Smooth muscle cell (in vitro differentiated cells): ENCODE results near the gene PCBP2. TPM values are rescaled to one million over a fixed set of nuclear protein-coding genes. Genes with fewer than 3 reads are reported as not detected.

Experiments used
- DNase-seq: peaks from one replicate; lab custom pipeline; 2025; ENCODE audit not compliant: unreplicated experiment; lab: John Stamatoyannopoulos, UW
- H2AFZ ChIP-seq: fragments of 200-600 bp; sonication (generic); 2 replicates; pipeline ENCODE4 v1.6.0; 2016; ENCODE audit warnings: antibody characterized with exemption, low read depth, mild to moderate bottlenecking
- H3F3A ChIP-seq: fragments of 200-600 bp; sonication (generic); 2 replicates; pipeline ENCODE4 v1.6.0; 2017; ENCODE audit warnings: antibody characterized with exemption, low read depth
- H3K27ac ChIP-seq: fragments of 200-600 bp; sonication (generic); 2 replicates; pipeline ENCODE4 v1.5.1; 2016; ENCODE audit warnings: low read depth, mild to moderate bottlenecking
- H3K27me3 ChIP-seq: fragments of 200-600 bp; sonication (generic); 2 replicates; pipeline ENCODE4 v1.6.1; 2016; ENCODE audit warnings: low read depth, mild to moderate bottlenecking
- H3K36me3 ChIP-seq: fragments of 200-600 bp; sonication (generic); 2 replicates; pipeline ENCODE4 v1.5.1; 2016; ENCODE audit warnings: low read depth
- H3K4me1 ChIP-seq: fragments of 200-600 bp; sonication (generic); 2 replicates; pipeline ENCODE4 v1.5.1; 2016; ENCODE audit warnings: low read depth
- H3K4me2 ChIP-seq: fragments of 200-600 bp; sonication (generic); 2 replicates; pipeline ENCODE4 v1.6.0; 2016; ENCODE audit warnings: mild to moderate bottlenecking
- H3K4me3 ChIP-seq: fragments of 200-600 bp; sonication (generic); 2 replicates; pipeline ENCODE4 v1.5.1; 2016; ENCODE audit warnings: mild to moderate bottlenecking
- H3K79me2 ChIP-seq: fragments of 200-600 bp; sonication (generic); 2 replicates; pipeline ENCODE4 v1.6.0; 2016; ENCODE audit warnings: low read depth, mild to moderate bottlenecking
- H3K9ac ChIP-seq: fragments of 200-600 bp; sonication (generic); 2 replicates; pipeline ENCODE4 v1.6.0; 2016; ENCODE audit warnings: low read depth
- H3K9me3 ChIP-seq: fragments of 200-600 bp; sonication (generic); replicated peaks from 2 replicates; pipeline ENCODE4 v1.5.1; 2016; ENCODE audit warnings: low read depth
- H4K20me1 ChIP-seq: fragments of 200-600 bp; sonication (generic); 2 replicates; pipeline ENCODE4 v1.6.0; 2016; ENCODE audit warnings: low read depth
- WGBS: methylation state at CpG from one replicate; pipeline ENCODE4 v1.1.7; 2016; ENCODE audit warnings: low lambda C conversion rate; 5-methylcytosine and 5-hydroxymethylcytosine counted together
- polyA plus RNA-seq: library from polyadenylated mRNA; unstranded; fragments of >200 nt; fragmentation: Nextera tagmentation; extraction: Ambion mirVana; gene quantifications from 2 replicates; pipeline ENCODE4 v1.2.1, GENCODE V29; 2016
- total RNA-seq: library from RNA; depleted of rRNA; stranded (reverse); fragments of >200 nt; gene quantifications from 2 replicates; pipeline ENCODE4 v1.2.3, GENCODE V29; 2014
- TF ChIP-seq, protein P1 (sequence below): fragments of 200-600 bp; sonication (generic); IDR thresholded peaks from 2 replicates; pipeline ENCODE4 v1.5.1; 2017; ENCODE audit warnings: borderline replicate concordance, mild to moderate bottlenecking, antibody characterized with exemption; ENCODE audit not compliant: insufficient read depth, poor library complexity, severe bottlenecking

The PCBP2 gene
- total and polyA plus RNA-seq, 2 experiments from 2014 or later, result 90.8 to 306 TPM

- 2% methylated on average over 14 of the region's 51 CpGs for WGBS
- Histone ChIP-seq H3K27me3 (no peaks in the 10 kb centered on the region), H3K36me3 (no peaks in the 10 kb centered on the region), H3K79me2 (peaks cover 25% of the 10 kb centered on the region), H3K9ac (peak within 1 kb of the TSS; percentile 89), H3K4me3 (peak within 1 kb of the TSS; percentile 57), H3K9me3 (no peaks in the 10 kb centered on the region), H3F3A (peaks cover 7% of the 10 kb centered on the region), H2AFZ (peak within 1 kb of the TSS; percentile 53), H3K27ac (peak within 1 kb of the TSS; percentile 98), H4K20me1 (no peaks in the 10 kb centered on the region), H3K4me2 (peak within 1 kb of the TSS; percentile 93), H3K4me1 (peaks cover 33% of the 10 kb centered on the region)
- peak; percentile 36 for DNase-seq
- TF ChIP-seq, protein P1, sequence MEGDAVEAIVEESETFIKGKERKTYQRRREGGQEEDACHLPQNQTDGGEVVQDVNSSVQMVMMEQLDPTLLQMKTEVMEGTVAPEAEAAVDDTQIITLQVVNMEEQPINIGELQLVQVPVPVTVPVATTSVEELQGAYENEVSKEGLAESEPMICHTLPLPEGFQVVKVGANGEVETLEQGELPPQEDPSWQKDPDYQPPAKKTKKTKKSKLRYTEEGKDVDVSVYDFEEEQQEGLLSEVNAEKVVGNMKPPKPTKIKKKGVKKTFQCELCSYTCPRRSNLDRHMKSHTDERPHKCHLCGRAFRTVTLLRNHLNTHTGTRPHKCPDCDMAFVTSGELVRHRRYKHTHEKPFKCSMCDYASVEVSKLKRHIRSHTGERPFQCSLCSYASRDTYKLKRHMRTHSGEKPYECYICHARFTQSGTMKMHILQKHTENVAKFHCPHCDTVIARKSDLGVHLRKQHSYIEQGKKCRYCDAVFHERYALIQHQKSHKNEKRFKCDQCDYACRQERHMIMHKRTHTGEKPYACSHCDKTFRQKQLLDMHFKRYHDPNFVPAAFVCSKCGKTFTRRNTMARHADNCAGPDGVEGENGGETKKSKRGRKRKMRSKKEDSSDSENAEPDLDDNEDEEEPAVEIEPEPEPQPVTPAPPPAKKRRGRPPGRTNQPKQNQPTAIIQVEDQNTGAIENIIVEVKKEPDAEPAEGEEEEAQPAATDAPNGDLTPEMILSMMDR, result no peak
Observed at GRCh38 chr12:53499266-53500141, 47.6 kb downstream of the PCBP2 start, which contains the start of gene MAP3K12. MAP3K12 (minus strand) TSS chr12:53499458; CDS start chr12:53487391, 12,067 bp downstream.

DNA sequence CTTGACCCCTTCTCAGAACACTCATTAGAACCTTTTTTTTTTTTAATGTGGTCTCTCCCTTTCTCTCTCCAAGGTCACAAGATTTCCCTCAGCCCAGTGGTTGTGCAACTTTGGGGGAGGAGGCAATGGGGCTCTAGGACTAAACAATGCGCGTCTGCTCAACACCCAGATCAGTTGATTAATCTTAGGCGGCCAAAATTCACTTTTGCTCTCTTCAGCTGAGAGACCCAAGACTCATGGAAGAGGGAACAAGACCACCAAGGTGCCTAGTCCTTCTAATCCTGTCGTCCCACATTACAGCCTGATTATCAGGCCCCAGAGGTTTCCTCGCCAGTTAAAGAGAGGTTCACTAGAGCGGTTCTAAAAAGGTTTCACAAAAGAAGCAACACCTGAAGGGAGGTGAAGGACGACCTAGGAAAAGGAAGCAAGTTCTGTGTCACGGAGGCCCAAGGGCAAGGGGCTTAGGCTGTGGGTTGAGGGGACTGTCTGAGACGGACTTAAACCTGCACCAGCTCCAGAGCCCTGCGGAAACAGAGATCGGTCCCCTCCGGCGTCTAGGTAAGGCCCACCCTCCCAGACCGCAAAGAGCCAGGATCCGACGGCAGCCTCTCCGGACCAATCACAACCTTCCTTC is 48.4 kb downstream of the PCBP2 start:
- no peaks in the 10 kb centered on the region for H3K27me3 ChIP-seq
- DNase-seq, result peak; percentile 61
- H3K4me1 ChIP-seq, result peaks cover 33% of the 10 kb centered on the region
- no peaks in the 10 kb centered on the region for H4K20me1 ChIP-seq
- H3K79me2 ChIP-seq, result peaks cover 22% of the 10 kb centered on the region
- peaks cover 7% of the 10 kb centered on the region for H3F3A ChIP-seq
- peak overlapping the region; percentile 93 for H3K4me2 ChIP-seq
- 5% methylated on average over 17 of the region's 17 CpGs for WGBS
- no peaks in the 10 kb centered on the region for H3K9me3 ChIP-seq
- TF ChIP-seq, protein P1, result no peak
- H2AFZ ChIP-seq, result peak overlapping the region; percentile 53
- H3K36me3 ChIP-seq, result no peaks in the 10 kb centered on the region
- peak overlapping the region; percentile 89 for H3K9ac ChIP-seq
- H3K4me3 ChIP-seq, result peak overlapping the region; percentile 57
- H3K27ac ChIP-seq, result peak overlapping the region; percentile 98

DNA sequence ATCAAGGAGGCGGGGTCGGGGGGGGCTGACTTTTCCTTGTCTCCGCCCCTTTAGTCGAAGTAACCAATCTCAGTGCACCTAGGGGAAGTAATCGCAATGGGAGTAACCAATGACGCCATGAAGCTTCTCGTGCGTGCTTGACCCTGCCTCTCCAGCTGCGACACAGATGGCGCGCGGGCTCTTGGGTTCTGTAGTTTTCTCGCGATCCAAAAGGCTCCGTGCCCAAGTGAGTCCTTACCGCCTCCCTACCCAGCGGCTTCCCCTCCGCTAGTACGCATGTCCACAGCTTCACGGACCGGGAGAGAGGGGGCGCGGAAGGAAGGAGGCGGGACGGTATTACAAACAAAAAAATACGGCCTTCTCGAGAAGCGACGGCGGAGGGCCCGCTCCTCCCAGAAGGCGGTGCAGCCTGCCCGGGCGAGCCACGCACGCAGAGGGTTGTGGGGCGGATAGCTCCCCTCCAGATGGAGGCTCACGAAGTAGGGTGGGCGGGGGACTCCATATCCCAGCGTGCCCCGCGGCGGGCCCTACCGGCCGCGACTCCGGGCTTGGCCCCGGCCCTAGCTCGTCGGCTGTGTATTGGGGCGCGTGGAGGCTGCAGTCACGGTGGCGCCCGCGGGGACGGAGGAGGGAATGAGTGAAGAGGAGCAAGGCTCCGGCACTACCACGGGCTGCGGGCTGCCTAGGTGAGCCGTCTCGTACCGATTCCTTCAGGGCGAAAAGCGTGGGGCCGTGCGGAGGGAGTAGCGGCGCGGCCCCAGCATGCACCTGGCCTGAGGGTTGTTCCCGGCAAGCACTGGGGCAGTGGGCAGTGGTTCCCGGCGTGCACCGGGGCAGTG is 49.1 kb downstream of the PCBP2 start, which contains the start of gene TARBP2:
TARBP2 (plus strand) TSS at position 508 of the 839 bp plus-strand sequence; CDS start at position 634, 126 bp downstream.
- TF ChIP-seq, protein P1, result no peak
- peaks cover 18% of the 10 kb centered on the region for H3K79me2 ChIP-seq
- peak within 1 kb of the TSS; percentile 89 for H3K9ac ChIP-seq
- DNase-seq, result peak; percentile 91
- peak within 1 kb of the TSS; percentile 57 for H3K4me3 ChIP-seq
- H3K9me3 ChIP-seq, result no peaks in the 10 kb centered on the region
- H3K27me3 ChIP-seq, result no peaks in the 10 kb centered on the region
- peaks cover 33% of the 10 kb centered on the region for H3K4me1 ChIP-seq
- peak within 1 kb of the TSS; percentile 93 for H3K4me2 ChIP-seq
- no peaks in the 10 kb centered on the region for H4K20me1 ChIP-seq
- H3F3A ChIP-seq, result peaks cover 7% of the 10 kb centered on the region
- no peaks in the 10 kb centered on the region for H3K36me3 ChIP-seq
- H3K27ac ChIP-seq, result peak within 1 kb of the TSS; percentile 98
- peak within 1 kb of the TSS; percentile 28 for H2AFZ ChIP-seq
- 2% methylated on average over 73 of the region's 74 CpGs for WGBS
